Sigmoid colon (tissue), 7 donors: ENCODE data around the gene IL22RA2. TPM values are rescaled to one million over a fixed set of nuclear protein-coding genes. Genes with fewer than 3 reads are reported as not detected.

Experiments
- DNase-seq: peaks from one replicate; pipeline ENCODE4 v3.0.0-alpha.2; 2019
- H3K27ac ChIP-seq, 4 donors: fragments of 200-600 bp; sonication (generic); one replicate each; pipeline ENCODE4 v1.5.1; 2016 to 2019; ENCODE audit warnings: mild to moderate bottlenecking in 1 of 4
- H3K27me3 ChIP-seq, 3 donors: fragments of 200-600 bp; sonication (generic); one replicate each; pipeline ENCODE4 v1.5.1; 2019; ENCODE audit warnings: mild to moderate bottlenecking in 1 of 3
- H3K36me3 ChIP-seq, 4 donors: fragments of 200-600 bp; sonication (generic); one replicate each; pipeline ENCODE4 v1.5.1; 2016 to 2019
- H3K4me1 ChIP-seq, 4 donors: fragments of 200-600 bp; sonication (generic); one replicate each; pipeline ENCODE4 v1.5.1; 2017 to 2019
- H3K4me3 ChIP-seq, 4 donors: fragments of 200-600 bp; sonication (generic); one replicate each; pipeline ENCODE4 v1.5.1; 2017 to 2019; ENCODE audit warnings: mild to moderate bottlenecking in 2 of 4, moderate library complexity in 1 of 4
- H3K9me3 ChIP-seq, 4 donors: fragments of 200-600 bp in 3 of 4; sonication (generic) in 3 of 4; one replicate each; pipeline versions ENCODE4 v1.5.1 to v1.6.1; 2013 to 2019
- EP300 ChIP-seq, 4 donors: sonication (generic); formaldehyde crosslinking; IDR thresholded peaks; one replicate each; pipeline ENCODE4 v1.6.1; 2017; ENCODE audit warnings: antibody characterized with exemption in 4 of 4
- POLR2A ChIP-seq, 2 donors: fragments of 450-650 bp; IDR thresholded peaks; one replicate each; pipeline ENCODE4 v1.6.1; 2016; ENCODE audit warnings: antibody characterized with exemption in 2 of 2, mild to moderate bottlenecking in 2 of 2, moderate library complexity in 2 of 2
- POLR2AphosphoS5 ChIP-seq, 4 donors: sonication (generic); formaldehyde crosslinking; IDR thresholded peaks; one replicate each; pipeline ENCODE4 v1.6.1; 2017; ENCODE audit warnings: antibody characterized with exemption in 4 of 4
- WGBS, 2 donors: extraction: QIAGEN DNeasy Blood & Tissue Kit; methylation state at CpG; one replicate each; pipeline ENCODE4 v1.1.7; 2013; 5-methylcytosine and 5-hydroxymethylcytosine counted together
- intact Hi-C: fragments of 100-400 bp; cut with DNase I; formaldehyde crosslinking; loops from one replicate; pipeline ENCODE4 v1.15.1; 2023
- polyA plus RNA-seq, 3 donors: library from polyadenylated mRNA; stranded (reverse); fragments of 200-250 nt; gene quantifications; one replicate each; pipeline ENCODE4 v1.2.3, GENCODE V29; 2013
- total RNA-seq, 4 donors: library from RNA; depleted of rRNA; stranded (reverse); fragments of >200 nt; gene quantifications; one replicate each; pipeline ENCODE4 v1.1.0, GENCODE V29; 2016
- TF ChIP-seq, protein P1 (sequence below), 4 experiments: fragments of 450-650 bp in 3 of 4; fragments of 200-600 bp in 1 of 4; IDR thresholded peaks; one replicate each; pipeline ENCODE4 v1.5.1; 2016 to 2019; ENCODE audit warnings: antibody characterized with exemption in 4 of 4, mild to moderate bottlenecking in 3 of 4, moderate library complexity in 2 of 4
- donor health status: healthy with polysubstance abuse.
- donor health status: Bipolar disorder and iron deficiency.
- donor health status: healthy.

Gene IL22RA2
- total and polyA plus RNA-seq, 7 donors: 0.35 TPM; not detected in 6

GRCh38 chr6:137181891-137182653, 8.6 kb upstream of the IL22RA2 start:
- intact Hi-C loops: no loop called here
- no peaks in the 10 kb centered on the region for H3K36me3 ChIP-seq
- no peak for DNase-seq
- H3K4me1 ChIP-seq: no peaks in the 10 kb centered on the region
- H3K27me3 ChIP-seq: no peaks in the 10 kb centered on the region
- H3K27ac ChIP-seq: no peak overlapping the region
- TF ChIP-seq, protein P1, sequence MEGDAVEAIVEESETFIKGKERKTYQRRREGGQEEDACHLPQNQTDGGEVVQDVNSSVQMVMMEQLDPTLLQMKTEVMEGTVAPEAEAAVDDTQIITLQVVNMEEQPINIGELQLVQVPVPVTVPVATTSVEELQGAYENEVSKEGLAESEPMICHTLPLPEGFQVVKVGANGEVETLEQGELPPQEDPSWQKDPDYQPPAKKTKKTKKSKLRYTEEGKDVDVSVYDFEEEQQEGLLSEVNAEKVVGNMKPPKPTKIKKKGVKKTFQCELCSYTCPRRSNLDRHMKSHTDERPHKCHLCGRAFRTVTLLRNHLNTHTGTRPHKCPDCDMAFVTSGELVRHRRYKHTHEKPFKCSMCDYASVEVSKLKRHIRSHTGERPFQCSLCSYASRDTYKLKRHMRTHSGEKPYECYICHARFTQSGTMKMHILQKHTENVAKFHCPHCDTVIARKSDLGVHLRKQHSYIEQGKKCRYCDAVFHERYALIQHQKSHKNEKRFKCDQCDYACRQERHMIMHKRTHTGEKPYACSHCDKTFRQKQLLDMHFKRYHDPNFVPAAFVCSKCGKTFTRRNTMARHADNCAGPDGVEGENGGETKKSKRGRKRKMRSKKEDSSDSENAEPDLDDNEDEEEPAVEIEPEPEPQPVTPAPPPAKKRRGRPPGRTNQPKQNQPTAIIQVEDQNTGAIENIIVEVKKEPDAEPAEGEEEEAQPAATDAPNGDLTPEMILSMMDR (IDR thresholded peaks at IDR 0.05): no peak
- TF ChIP-seq POLR2AphosphoS5 (IDR thresholded peaks at IDR 0.05) (no peak), POLR2A (IDR thresholded peaks at IDR 0.05) (no peak), EP300 (IDR thresholded peaks at IDR 0.05) (no peak)
- no peak overlapping the region for H3K4me3 ChIP-seq
- 86 to 87% methylated on average over 3 of the region's 3 CpGs for WGBS, 2 donors
- H3K9me3 ChIP-seq: peaks cover 0 to 8% (median 2%) of the 10 kb centered on the region in 4 donors

- intact Hi-C loops: no loop called here
- no peak for DNase-seq
- WGBS, 2 donors: 95 to 96% methylated on average over 1 of the region's 1 CpG
- Histone ChIP-seq H3K4me3 (no peak overlapping the region), H3K4me1 (no peaks in the 10 kb centered on the region), H3K27me3 (no peaks in the 10 kb centered on the region), H3K9me3 (no peaks in the 10 kb centered on the region), H3K27ac (no peak overlapping the region), H3K36me3 (no peaks in the 10 kb centered on the region)
- TF ChIP-seq POLR2AphosphoS5 (IDR thresholded peaks at IDR 0.05): no peak
- no peak for TF ChIP-seq EP300 (IDR thresholded peaks at IDR 0.05)
- TF ChIP-seq, protein P1 (IDR thresholded peaks at IDR 0.05): no peak
- no peak for TF ChIP-seq POLR2A (IDR thresholded peaks at IDR 0.05)
Measured at GRCh38 chr6:137177611-137178010, 4.2 kb upstream of the IL22RA2 start.

- H3K4me3 ChIP-seq: no peak overlapping the region
- 77 to 86% methylated on average over 5 of the region's 5 CpGs for WGBS, 2 donors
- H3K4me1 ChIP-seq: no peaks in the 10 kb centered on the region
- intact Hi-C loops: no loop called here
- no peak overlapping the region for H3K27ac ChIP-seq
- no peaks in the 10 kb centered on the region for H3K36me3 ChIP-seq
- TF ChIP-seq POLR2A (IDR thresholded peaks at IDR 0.05): no peak
- no peak for TF ChIP-seq POLR2AphosphoS5 (IDR thresholded peaks at IDR 0.05)
- TF ChIP-seq, protein P1 (IDR thresholded peaks at IDR 0.05): no peak
- TF ChIP-seq EP300 (IDR thresholded peaks at IDR 0.05): no peak
- H3K27me3 ChIP-seq: no peaks in the 10 kb centered on the region
- no peak for DNase-seq
- no peaks in the 10 kb centered on the region for H3K9me3 ChIP-seq
Measured at GRCh38 chr6:137176729-137177128, 3.3 kb upstream of the IL22RA2 start.

DNA sequence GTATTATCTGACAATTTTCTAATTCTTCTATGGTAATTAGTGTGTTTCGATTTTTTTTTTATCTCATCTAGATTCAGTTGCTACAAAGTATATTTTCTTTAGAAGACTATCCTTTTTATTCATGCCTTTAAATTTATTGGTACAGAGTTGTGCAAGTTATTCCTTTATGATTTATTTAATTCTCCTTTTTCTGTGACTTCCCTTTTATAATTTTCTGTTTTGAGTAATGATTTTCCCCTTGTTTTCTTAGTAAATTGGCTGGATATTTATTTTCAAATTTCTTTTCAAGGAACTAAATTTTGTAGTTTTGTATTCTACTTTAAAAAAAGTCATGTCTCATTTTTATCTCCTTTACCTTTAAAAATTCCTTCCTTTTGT, 2.4 kb upstream of the IL22RA2 start:
- no peaks in the 10 kb centered on the region for H3K4me1 ChIP-seq
- TF ChIP-seq, protein P1 (IDR thresholded peaks at IDR 0.05): no peak
- no peak for TF ChIP-seq EP300 (IDR thresholded peaks at IDR 0.05)
- TF ChIP-seq POLR2A (IDR thresholded peaks at IDR 0.05): no peak
- TF ChIP-seq POLR2AphosphoS5 (IDR thresholded peaks at IDR 0.05): no peak
- 85 to 89% methylated on average over 1 of the region's 1 CpG for WGBS, 2 donors
- no peak overlapping the region for H3K27ac ChIP-seq
- H3K27me3 ChIP-seq: no peaks in the 10 kb centered on the region
- DNase-seq: no peak
- no peaks in the 10 kb centered on the region for H3K9me3 ChIP-seq
- no peaks in the 10 kb centered on the region for H3K36me3 ChIP-seq
- intact Hi-C loops: no loop called here
- H3K4me3 ChIP-seq: no peak overlapping the region
